ENCODE data around the gene TMEM253. TPM values are rescaled to one million over a fixed set of nuclear protein-coding genes. Genes with fewer than 3 reads are reported as not detected.

Gene TMEM253
- total RNA-seq, 2 donors from 2014 or later, result 1.3 TPM; not detected in 1

DNA sequence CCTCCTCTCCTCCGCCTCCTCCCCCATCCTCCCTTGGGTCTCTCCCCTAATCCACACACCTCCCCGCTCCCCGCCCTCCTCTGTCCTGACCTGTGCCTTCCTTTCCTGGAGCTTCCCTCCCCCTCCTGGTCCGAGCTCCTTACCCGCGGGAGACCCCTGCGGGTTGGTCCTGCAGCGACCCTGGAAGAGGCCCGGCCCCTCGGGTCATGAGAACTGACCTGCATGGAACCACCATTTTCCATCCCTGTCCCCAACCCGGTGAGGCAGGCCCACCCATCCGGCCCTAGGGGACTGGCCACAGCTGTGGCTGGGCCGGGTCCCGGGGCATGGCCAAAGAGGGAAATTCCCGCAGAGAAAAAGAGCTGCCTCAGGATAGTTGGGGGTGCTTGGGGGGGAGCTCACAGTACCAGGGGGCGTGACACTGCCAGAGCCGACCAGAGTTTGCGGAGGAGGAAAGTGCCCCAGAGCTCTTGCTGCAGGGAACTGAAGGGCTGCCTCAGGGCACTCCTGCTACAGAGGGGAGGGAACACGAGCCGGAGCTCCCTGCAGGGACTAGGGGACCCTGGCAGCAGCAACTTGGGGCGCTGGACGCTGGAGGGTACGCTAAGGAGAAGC is 30.1 kb upstream of the TMEM253 start:
- intact Hi-C loops (cut with DNase I), result no loop called here
- H3K27ac ChIP-seq, result peak overlapping the region; percentile 78 to 90 (median 86)
- no peaks in the 10 kb centered on the region for H3K27me3 ChIP-seq
- ATAC-seq (peak; percentile 10), DNase-seq (peak; percentile 44 to 51 (median 46))
- H3K4me1 ChIP-seq, result peaks cover 34% of the 10 kb centered on the region
- no peak for TF ChIP-seq POLR2A (IDR thresholded peaks at IDR 0.05)
- TF ChIP-seq, protein P1, sequence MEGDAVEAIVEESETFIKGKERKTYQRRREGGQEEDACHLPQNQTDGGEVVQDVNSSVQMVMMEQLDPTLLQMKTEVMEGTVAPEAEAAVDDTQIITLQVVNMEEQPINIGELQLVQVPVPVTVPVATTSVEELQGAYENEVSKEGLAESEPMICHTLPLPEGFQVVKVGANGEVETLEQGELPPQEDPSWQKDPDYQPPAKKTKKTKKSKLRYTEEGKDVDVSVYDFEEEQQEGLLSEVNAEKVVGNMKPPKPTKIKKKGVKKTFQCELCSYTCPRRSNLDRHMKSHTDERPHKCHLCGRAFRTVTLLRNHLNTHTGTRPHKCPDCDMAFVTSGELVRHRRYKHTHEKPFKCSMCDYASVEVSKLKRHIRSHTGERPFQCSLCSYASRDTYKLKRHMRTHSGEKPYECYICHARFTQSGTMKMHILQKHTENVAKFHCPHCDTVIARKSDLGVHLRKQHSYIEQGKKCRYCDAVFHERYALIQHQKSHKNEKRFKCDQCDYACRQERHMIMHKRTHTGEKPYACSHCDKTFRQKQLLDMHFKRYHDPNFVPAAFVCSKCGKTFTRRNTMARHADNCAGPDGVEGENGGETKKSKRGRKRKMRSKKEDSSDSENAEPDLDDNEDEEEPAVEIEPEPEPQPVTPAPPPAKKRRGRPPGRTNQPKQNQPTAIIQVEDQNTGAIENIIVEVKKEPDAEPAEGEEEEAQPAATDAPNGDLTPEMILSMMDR (IDR thresholded peaks at IDR 0.05), result no peak
- H3K9me3 ChIP-seq, result no peaks in the 10 kb centered on the region
- H3K36me3 ChIP-seq (replicated peaks in 1 of 2; ENCODE audit: insufficient read depth in 1 of 2, low read depth in 2 of 2), result no peaks in the 10 kb centered on the region
- 0 to 1% methylated on average over 19 to 23 of the region's 23 CpGs for WGBS, 2 donors
- H3K4me3 ChIP-seq, result peak overlapping the region; percentile 69 to 76

DNA sequence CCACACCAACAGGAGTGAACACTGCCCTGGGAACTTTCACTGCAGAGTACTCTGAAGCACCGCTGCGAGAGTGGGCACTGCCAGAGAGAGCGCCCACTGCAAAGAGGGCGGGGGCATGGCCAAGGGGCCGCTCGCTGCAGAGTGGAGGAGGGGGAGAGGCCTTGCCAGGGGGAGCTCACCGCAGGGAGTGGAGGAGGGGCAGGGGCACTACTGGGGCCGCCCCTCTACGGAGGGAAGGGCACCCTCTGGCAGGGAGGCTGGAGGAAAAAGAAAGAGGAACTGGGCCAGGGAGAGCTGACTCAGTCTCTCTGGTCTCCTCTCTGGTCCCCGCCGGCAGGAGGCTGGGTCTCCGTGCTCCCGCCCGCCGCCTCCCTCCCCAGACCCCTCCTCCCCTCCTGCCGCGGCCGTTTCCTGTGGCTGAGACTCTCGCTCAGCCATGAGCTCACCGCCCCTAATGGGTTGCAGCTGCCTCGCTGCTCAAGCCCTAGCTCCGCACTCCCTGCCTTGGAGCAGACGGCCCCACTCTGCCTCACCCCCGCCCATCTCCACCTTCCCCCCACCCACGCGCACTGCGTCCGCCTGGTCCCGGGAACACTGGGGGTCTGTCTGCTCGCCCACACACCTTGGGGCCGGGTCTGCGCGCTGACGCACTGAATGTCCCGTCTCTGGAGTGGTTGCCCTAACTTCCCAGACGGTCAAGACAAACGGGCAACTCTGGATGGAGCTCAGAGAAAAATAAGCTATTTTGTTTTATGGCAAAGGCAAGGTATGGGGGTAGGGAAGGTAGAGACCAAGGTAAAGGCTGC is 29.4 kb upstream of the TMEM253 start:
- intact Hi-C loops (cut with DNase I), result no loop called here
- Histone ChIP-seq H3K27me3 (no peaks in the 10 kb centered on the region), H3K27ac (peak overlapping the region; percentile 78 to 90 (median 86)), H3K4me3 (peak overlapping the region; percentile 69 to 76), H3K4me1 (peaks cover 34% of the 10 kb centered on the region), H3K36me3 (replicated peaks in 1 of 2; ENCODE audit: insufficient read depth in 1 of 2, low read depth in 2 of 2) (peaks cover 0 to under 1% of the 10 kb centered on the region in 2 donors), H3K9me3 (no peaks in the 10 kb centered on the region)
- ATAC-seq, result peak; percentile 57
- DNase-seq, result peak; percentile 70 to 85 (median 80)
- 0% methylated on average over 12 to 37 of the region's 37 CpGs for WGBS, 2 donors
- TF ChIP-seq, protein P1 (IDR thresholded peaks at IDR 0.05), result peak in 1 of 7 experiments; percentile 5
- peak in 2 of 3 donors; percentile 27 to 56 for TF ChIP-seq POLR2A (IDR thresholded peaks at IDR 0.05)

DNA sequence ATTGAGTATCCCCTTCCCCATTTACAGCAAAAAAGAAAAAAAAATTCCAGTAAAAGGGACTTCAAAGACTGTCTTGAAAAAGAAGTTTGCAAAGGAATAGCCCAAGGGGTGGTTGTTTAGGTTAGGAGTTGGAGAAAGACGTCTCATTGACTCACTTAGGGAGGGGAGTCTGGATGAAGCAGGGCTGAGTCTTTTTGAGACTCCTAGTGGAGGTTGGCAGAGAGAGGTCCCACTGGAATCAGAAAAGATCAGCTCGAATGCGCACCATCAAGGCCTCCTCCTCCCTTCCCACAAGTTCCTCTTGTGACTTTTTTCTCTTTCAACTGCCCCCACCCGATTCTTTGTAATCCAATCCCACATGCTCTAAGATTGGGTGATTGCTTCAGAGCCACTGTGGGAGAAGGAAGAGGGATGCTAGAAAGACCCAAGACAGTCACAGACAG is 28.8 kb upstream of the TMEM253 start:
- WGBS, 2 donors, result 41 to 46% methylated on average over 4 of the region's 4 CpGs
- peak in 1 of 4 donors; percentile 51 for DNase-seq

DNA sequence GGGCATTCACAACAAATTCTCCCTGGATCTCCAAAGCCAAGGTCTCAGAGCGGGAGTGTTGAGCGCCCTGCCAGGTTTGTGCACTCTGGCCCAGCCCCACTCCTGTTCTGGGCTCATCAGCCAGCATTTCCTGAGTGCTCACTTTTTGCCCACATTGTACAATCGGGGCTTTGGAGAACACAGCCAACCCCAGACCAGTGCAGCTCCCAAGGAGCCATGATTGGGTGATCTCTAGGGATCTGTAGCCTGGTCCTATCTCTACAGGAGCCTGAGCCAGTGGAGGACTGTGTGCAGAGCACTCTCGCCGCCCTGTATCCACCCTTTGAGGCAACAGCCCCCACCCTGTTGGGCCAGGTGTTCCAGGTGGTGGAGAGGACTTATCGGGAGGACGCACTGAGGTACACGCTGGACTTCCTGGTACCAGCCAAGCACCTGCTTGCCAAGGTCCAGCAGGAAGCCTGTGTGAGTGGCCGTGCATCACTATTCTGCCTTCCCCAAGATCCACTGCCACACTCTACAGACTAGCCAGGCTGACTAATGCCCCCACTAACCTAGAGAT is 28.0 kb upstream of the TMEM253 start:
- H3K4me1 ChIP-seq, result peaks cover 34% of the 10 kb centered on the region
- H3K27me3 ChIP-seq, result no peaks in the 10 kb centered on the region
- H3K4me3 ChIP-seq, result no peak overlapping the region
- TF ChIP-seq, protein P1 (IDR thresholded peaks at IDR 0.05), result no peak
- TF ChIP-seq POLR2A (IDR thresholded peaks at IDR 0.05), result no peak
- DNase-seq, result peak in 2 of 4 donors; percentile 32 to 61
- 61 to 90% methylated on average over 8 to 9 of the region's 9 CpGs for WGBS, 2 donors
- H3K27ac ChIP-seq, result peak overlapping the region in 3 of 4 donors; percentile 4 to 90 (median 84)
- ATAC-seq, result no peak
- H3K9me3 ChIP-seq, result no peaks in the 10 kb centered on the region
- intact Hi-C loops (cut with DNase I), result no loop called here
- H3K36me3 ChIP-seq (replicated peaks in 1 of 2; ENCODE audit: insufficient read depth in 1 of 2, low read depth in 2 of 2), result peaks cover 0 to 2% of the 10 kb centered on the region in 2 donors

More for the DNA sequence above, 28.8 kb upstream of the TMEM253 start:
- intact Hi-C loops (cut with DNase I), result no loop called here
- Histone ChIP-seq H3K36me3 (replicated peaks in 1 of 2; ENCODE audit: insufficient read depth in 1 of 2, low read depth in 2 of 2) (peaks cover 0 to 2% of the 10 kb centered on the region in 2 donors), H3K9me3 (no peaks in the 10 kb centered on the region), H3K27me3 (no peaks in the 10 kb centered on the region), H3K27ac (peak overlapping the region in 3 of 4 donors; percentile 84 to 90 (median 89)), H3K4me3 (no peak overlapping the region), H3K4me1 (peaks cover 34% of the 10 kb centered on the region)
- TF ChIP-seq, protein P1 (IDR thresholded peaks at IDR 0.05), result no peak
- no peak for TF ChIP-seq POLR2A (IDR thresholded peaks at IDR 0.05)
- no peak for ATAC-seq
